ENCODE data around the gene EBF3.

EBF3 gene

DNA sequence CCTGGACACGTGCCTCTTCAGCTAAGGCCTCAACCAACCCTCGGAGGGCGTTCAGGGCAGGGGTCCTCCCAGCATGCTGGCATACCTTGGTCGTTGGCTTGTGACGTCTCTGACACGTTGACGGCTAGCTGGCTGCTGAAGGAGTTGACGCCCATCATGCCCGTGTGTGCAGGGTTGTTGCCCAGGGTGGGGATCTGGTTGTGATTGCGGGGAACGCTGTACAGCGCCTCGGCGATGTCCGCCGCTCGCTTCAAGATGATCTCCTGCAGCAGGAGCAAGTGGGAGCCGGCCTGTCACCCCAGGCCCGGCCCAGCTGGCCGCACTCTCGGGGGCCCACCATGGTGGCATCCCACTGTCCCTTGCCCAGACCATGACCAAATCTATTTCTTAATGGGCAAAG is 122.0 kb downstream of the EBF3 start:
- in situ Hi-C loops (cut with MboI; ENCODE audit: low sequenced_read_pairs): no loop called here

DNA sequence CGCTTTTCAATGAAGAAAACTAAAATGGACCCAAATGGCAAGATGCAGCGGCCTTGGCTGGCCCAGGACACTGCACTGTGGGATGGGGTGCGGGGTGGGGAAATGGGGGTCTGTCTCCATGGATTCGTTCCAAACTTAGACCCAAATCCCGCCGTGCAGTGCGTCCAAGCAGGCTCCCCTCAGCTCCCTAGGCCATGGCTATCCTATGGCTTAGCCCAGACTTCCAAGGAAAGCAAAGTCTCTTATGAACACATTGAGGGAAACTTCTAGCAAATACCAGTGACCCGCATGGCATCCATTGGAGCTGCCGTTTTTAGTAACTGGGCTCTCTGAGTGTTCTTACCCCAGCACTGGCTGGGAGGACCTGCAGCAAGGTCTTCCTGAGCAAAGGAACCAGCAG is 122.5 kb downstream of the EBF3 start:
- in situ Hi-C loops (cut with MboI; ENCODE audit: low sequenced_read_pairs): no loop called here

- in situ Hi-C loops (cut with MboI; ENCODE audit: low sequenced_read_pairs): no loop called here
Observed at GRCh38 chr10:129841071-129841470, 123.0 kb downstream of the EBF3 start.

DNA sequence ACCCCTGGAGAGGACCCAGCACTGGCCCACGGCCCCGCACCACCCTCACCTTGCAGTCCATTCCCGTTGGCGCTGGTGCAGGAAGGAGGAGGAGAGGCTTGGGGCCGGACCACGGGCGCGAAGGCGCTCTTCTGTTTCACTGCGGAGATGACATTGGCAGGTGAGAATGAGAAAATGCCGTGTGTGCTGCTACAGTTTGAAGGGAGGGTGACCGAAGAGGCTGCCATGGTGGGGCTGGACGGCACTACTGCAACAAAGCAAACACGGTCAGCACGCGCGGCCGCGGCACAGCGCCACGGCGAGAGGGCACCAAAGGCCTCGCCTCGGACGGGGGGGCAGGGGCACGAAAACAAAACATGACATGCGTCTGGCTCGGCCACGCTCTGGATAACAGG is 123.9 kb downstream of the EBF3 start:
- in situ Hi-C loops (cut with MboI; ENCODE audit: low sequenced_read_pairs): no loop called here

- in situ Hi-C loops (cut with MboI; ENCODE audit: low sequenced_read_pairs): no loop called here
Observed at GRCh38 chr10:129839285-129840195, 124.5 kb downstream of the EBF3 start.

DNA sequence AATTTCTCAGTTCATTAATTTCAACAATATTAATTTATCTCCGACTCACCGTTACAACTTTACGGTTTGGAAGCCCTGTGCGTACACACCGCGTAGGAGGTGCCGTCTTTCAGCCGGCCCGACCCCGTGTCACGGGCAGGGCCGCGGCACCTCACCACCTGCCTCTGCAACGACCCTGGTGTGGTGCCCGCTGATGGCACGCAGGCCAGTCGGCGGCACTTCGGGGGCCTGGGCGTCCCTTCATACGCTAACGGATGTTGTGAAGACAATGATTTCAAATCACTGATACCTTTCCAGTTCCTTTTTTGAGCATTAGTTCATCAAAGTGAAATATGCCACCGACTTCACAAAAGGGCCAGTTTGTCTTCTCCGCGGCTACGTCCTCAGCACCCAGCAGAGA is 125.3 kb downstream of the EBF3 start:
- in situ Hi-C loops (cut with MboI; ENCODE audit: low sequenced_read_pairs): no loop called here

DNA sequence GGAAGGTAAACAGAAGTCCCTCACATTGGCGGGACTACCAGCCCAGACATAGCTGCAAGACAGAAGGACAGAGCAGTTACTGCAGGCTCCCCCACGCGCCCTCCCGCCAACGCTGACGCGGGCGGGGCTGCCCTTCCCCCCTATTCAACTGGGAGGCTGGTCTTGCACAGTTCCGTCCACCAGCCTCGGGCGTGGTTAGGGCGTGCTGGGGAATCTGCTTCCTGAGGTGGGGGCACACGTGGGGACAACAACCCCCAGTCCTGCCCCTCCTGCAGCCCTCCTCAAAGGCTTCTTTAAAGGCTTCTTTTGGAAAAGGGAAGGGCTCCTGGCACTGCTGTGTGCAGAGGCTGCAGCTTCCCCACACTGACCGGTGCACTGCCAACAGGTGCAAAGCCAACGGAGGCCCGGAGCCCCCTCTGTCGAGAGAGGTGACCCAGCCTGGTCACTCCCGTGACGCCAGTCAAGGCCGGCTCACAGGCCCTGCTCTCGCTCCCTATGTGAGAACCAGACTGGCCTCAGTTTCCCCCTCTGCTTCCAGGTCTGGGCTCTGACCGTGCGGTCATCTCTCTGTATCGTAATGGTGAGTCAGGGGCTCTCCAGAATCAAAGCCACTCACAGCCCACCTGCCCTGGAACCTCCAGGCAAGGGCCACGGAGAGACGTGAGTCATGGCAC is 126.0 kb downstream of the EBF3 start:
- in situ Hi-C loops (cut with MboI; ENCODE audit: low sequenced_read_pairs): no loop called here

- in situ Hi-C loops (cut with MboI; ENCODE audit: low sequenced_read_pairs): no loop called here
Observed at GRCh38 chr10:129836253-129836652, 127.8 kb downstream of the EBF3 start.

GRCh38 chr10:129833994-129834739 is 129.9 kb downstream of the EBF3 start:
- in situ Hi-C loops (cut with MboI; ENCODE audit: low sequenced_read_pairs): no loop called here

DNA sequence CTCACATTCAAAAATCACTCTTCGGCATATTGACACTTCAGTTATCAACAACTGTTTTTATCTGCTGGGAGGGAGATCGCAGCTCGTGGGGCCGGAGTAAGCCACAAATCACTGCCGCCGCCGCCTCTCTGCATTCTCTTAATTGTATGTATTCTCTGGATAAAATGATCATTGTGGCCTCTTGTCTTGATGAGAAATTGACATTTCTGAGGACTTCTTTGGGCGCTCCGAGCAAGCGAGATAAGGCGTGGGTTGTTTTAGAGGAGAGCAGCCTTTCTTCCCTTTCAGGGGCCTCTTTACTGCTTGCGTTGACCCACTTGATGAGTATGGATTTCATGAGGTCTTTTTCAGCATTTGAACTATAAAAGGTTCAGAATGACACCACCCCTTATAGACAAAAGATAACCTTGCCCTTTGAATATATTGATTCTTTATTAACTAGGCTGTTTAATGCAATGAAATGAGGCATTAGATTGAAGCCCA is 130.6 kb downstream of the EBF3 start:
- in situ Hi-C loops (cut with MboI; ENCODE audit: low sequenced_read_pairs): no loop called here

GRCh38 chr10:129832573-129833467 is 131.3 kb downstream of the EBF3 start:
- in situ Hi-C loops (cut with MboI; ENCODE audit: low sequenced_read_pairs): no loop called here

DNA sequence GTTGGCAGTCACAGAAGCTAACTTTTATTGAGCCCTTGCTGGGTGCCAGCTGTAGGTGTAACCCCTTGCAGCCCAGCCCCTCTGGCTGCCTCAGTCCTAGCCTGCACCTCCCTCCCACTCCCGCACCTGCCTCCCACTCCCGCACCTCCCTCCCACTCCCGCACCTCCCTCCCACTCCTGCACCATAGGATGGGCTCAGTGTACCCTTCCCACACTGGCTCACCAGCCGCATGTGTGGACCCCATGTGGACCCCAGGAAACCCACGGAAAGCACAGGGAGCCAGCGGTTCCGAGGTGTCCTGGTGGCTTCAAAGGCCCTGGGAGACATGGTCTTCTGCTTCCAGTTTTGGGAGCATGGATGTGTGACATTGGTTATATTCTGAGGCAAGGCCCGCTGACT is 132.9 kb downstream of the EBF3 start:
- in situ Hi-C loops (cut with MboI; ENCODE audit: low sequenced_read_pairs): no loop called here

- in situ Hi-C loops (cut with MboI; ENCODE audit: low sequenced_read_pairs): no loop called here
Observed at GRCh38 chr10:129825826-129826225, 138.2 kb downstream of the EBF3 start.

GRCh38 chr10:129825221-129825620 is 138.9 kb downstream of the EBF3 start:
- in situ Hi-C loops (cut with MboI; ENCODE audit: low sequenced_read_pairs): no loop called here

DNA sequence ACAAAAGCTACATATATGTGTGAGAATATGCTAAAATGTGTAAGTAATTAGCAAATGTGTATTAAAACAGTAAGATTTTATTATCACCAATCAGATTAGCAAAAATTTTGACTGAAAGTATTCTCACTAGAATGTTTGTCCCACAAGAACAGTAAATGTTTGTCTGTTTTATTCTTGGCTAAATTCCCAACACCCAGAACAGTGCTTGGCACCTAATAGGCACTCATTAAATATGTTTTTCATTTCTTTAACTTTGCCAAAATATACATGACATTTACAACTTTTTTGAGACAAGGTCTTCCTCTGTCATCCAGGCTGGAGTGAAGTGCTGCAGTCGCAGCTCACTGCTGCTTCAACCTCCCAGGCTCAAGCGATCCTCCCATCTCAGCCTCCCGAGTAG is 143.6 kb downstream of the EBF3 start:
- in situ Hi-C loops (cut with MboI; ENCODE audit: low sequenced_read_pairs): no loop called here

DNA sequence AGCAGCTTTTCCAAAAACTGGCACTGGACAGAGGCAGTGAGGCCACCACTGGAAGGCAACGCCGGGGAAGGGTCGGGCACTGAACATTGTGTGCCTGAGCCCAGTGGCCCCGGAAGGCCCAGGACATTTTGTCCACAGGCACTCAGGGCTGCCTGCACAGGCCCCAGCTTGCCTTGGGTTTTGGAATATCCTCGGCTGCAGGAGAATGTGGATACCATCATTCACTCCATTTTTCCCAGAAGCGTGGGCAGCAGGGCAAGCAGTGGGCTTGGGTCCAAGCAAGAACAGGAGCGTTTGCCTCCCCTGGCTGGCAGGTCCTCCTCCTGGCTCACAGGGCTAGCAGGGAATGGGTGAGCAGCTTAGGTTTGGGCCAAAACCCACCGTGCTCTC is 147.4 kb downstream of the EBF3 start:
- in situ Hi-C loops (cut with MboI; ENCODE audit: low sequenced_read_pairs): no loop called here

DNA sequence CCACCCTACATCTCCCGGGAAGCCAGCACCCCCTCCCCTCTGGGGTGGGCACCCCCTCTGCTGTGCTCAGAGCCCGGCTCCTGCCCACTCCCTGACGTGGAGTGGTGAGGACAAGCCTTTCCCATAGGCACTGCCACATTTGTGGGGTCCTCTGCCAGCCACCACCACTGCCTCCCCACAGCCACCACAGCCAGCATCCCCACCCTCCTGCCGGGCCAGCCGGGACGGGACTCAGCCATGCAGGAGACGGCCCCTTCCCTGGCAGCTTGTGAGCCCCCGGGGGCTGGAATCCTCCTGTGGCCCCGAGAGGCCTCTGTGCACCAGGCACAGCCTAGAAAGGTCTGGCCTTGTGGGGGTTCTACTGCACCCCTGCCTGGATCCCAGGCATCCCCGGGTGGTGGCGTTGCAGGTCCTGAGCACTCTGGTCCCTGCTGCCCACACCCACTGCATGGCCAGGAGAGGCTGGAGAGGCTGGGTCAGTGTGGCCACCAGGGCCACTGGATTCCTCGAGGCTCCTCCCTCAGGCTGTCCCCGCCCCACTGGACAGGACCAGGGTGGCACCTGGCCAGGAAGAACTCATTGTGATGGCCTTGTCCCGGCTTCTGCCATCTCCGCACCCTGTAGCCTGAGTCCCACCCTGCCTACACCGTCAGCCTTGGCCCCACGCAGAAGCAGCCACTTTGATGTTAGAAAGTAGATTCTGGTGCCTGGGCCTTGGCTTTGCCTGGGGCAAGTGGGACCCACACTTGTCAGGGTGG is 148.0 kb downstream of the EBF3 start:
- in situ Hi-C loops (cut with MboI; ENCODE audit: low sequenced_read_pairs): no loop called here

GRCh38 chr10:129814681-129815646 is 149.1 kb downstream of the EBF3 start:
- in situ Hi-C loops (cut with MboI; ENCODE audit: low sequenced_read_pairs): no loop called here

DNA sequence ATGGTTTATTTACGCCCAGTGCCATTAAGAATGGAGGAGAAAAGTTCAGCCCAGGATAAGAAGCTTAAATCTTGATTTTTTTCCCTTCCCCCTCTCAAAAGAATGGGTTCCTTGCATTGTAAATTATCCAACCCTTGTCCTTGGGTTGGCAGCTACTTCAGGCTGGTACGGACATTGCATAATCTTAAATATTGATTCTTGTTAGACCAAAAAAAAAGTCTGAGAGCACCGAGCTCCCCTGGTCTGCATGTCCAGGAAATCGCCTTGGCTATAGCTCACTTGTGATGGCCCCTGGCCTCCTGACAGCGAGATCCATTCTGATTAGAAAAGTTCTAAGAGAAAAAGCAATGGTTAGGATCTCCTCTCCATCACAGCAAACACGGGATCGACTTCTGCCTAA is 151.7 kb downstream of the EBF3 start:
- in situ Hi-C loops (cut with MboI; ENCODE audit: low sequenced_read_pairs): no loop called here

Data from hTERT RPE-1 (cell line).